Measurements from ENCODE around the gene COX4I2. TPM values are rescaled to one million over a fixed set of nuclear protein-coding genes. Genes with fewer than 3 reads are reported as not detected.

The COX4I2 gene
- polyA plus RNA-seq, 1 donor from 2014 or later, result not detected

DNA sequence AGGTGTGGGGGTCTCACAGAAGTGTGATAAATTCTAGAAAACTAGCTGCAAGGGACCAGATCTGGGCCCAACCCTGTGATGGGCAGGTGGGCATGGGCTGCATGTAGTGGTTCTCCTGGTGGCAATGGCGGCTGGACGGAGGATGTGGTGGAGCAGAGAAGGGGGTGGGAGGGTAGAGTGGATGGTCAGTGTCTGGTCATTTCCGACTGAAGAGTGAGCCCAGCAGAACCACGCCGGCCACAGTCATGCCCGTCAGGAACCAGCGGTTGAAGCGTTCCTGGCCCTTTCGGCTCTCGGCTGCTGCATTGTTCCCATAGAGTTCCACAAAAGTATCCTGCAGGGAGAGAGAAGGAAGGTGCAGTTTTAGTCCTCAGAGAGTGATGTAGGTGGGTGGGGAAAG, 28.0 kb downstream of the COX4I2 start:
- Histone ChIP-seq H3K4me3 (ENCODE audit: low read length) (no peak overlapping the region), H3K9me2 (ENCODE audit: insufficient read depth, low read length) (no peaks in the 10 kb centered on the region), H3K4me2 (ENCODE audit: low read length) (no peak overlapping the region), H3K27ac (ENCODE audit: low read length) (no peak overlapping the region), H3K79me2 (replicated peaks; ENCODE audit: insufficient read depth, low read length) (no peaks in the 10 kb centered on the region), H4K20me1 (ENCODE audit: insufficient read depth) (no peaks in the 10 kb centered on the region), H3F3A (ENCODE audit: insufficient read depth, low read length, poor library complexity, severe bottlenecking) (no peaks in the 10 kb centered on the region), H2AFZ (ENCODE audit: low read depth, low read length) (no peak overlapping the region), H3K9me3 (ENCODE audit: low read length) (no peaks in the 10 kb centered on the region), H3K27me3 (ENCODE audit: insufficient read depth, low read depth, low read length) (no peaks in the 10 kb centered on the region), H3K36me3 (ENCODE audit: insufficient read depth, low read length) (peaks cover 19% of the 10 kb centered on the region), H3K9ac (ENCODE audit: low read length) (no peak overlapping the region)
- TF ChIP-seq EP300 (conservative IDR thresholded peaks at IDR 0.05; ENCODE audit: poor library complexity, severe bottlenecking), result no peak
- TF ChIP-seq, protein P1, sequence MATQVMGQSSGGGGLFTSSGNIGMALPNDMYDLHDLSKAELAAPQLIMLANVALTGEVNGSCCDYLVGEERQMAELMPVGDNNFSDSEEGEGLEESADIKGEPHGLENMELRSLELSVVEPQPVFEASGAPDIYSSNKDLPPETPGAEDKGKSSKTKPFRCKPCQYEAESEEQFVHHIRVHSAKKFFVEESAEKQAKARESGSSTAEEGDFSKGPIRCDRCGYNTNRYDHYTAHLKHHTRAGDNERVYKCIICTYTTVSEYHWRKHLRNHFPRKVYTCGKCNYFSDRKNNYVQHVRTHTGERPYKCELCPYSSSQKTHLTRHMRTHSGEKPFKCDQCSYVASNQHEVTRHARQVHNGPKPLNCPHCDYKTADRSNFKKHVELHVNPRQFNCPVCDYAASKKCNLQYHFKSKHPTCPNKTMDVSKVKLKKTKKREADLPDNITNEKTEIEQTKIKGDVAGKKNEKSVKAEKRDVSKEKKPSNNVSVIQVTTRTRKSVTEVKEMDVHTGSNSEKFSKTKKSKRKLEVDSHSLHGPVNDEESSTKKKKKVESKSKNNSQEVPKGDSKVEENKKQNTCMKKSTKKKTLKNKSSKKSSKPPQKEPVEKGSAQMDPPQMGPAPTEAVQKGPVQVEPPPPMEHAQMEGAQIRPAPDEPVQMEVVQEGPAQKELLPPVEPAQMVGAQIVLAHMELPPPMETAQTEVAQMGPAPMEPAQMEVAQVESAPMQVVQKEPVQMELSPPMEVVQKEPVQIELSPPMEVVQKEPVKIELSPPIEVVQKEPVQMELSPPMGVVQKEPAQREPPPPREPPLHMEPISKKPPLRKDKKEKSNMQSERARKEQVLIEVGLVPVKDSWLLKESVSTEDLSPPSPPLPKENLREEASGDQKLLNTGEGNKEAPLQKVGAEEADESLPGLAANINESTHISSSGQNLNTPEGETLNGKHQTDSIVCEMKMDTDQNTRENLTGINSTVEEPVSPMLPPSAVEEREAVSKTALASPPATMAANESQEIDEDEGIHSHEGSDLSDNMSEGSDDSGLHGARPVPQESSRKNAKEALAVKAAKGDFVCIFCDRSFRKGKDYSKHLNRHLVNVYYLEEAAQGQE (IDR thresholded peaks at IDR 0.05; ENCODE audit: borderline replicate concordance), result no peak
- TF ChIP-seq RAD21 (conservative IDR thresholded peaks at IDR 0.05), result no peak
- no peak for TF ChIP-seq MXI1 (conservative IDR thresholded peaks at IDR 0.05; ENCODE audit: poor library complexity, severe bottlenecking)

DNA sequence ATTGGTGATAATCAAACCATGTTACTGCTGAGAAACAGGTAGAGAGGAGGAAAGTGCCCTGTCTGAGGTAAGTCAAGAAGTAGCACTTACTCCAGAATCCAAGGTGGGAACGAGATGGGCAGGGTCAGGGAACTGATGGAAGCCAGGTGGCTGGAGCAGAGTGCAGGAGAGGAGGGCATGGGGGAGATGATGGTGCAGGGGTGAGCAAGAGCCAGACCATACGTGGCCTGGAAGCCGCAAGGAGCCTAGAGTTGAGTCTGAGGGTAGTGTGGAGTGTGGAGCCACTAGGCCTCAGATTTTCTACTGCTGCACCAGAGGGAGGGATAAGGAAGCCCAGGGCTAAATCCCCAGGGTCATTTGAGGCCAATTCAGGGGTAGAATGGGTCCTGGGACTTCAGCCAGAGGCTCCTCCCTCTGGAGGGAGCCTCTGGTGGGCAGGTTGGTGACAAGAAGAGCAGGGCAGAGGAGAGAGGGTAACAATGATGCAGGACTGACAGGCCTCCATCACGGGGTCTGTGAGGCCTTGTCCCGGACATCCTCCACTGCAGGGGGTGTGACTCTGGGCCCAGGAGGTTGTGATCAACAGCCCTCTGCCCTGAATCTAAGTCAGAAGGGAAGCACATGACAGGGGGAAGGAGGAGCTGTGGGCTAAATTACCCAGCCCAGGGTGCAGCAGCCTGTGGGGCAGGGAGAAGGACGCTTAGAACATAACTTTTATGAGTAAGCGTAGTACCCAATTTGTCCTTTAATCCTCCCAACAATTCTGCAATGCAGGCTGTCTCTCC, 28.7 kb downstream of the COX4I2 start:
- Histone ChIP-seq H3K36me3 (ENCODE audit: insufficient read depth, low read length) (peaks cover 19% of the 10 kb centered on the region), H4K20me1 (ENCODE audit: insufficient read depth) (no peaks in the 10 kb centered on the region), H3K9me3 (ENCODE audit: low read length) (no peaks in the 10 kb centered on the region), H3F3A (ENCODE audit: insufficient read depth, low read length, poor library complexity, severe bottlenecking) (no peaks in the 10 kb centered on the region), H3K27me3 (ENCODE audit: insufficient read depth, low read depth, low read length) (no peaks in the 10 kb centered on the region), H3K9ac (ENCODE audit: low read length) (no peak overlapping the region), H3K4me3 (ENCODE audit: low read length) (no peak overlapping the region), H3K79me2 (replicated peaks; ENCODE audit: insufficient read depth, low read length) (peaks cover 3% of the 10 kb centered on the region), H3K27ac (ENCODE audit: low read length) (no peak overlapping the region), H2AFZ (ENCODE audit: low read depth, low read length) (no peak overlapping the region), H3K9me2 (ENCODE audit: insufficient read depth, low read length) (no peaks in the 10 kb centered on the region), H3K4me2 (ENCODE audit: low read length) (no peak overlapping the region)
- TF ChIP-seq MXI1 (conservative IDR thresholded peaks at IDR 0.05; ENCODE audit: poor library complexity, severe bottlenecking) (no peak), SMC3 (conservative IDR thresholded peaks at IDR 0.05; ENCODE audit: poor library complexity) (no peak), EZH2 (IDR thresholded peaks at IDR 0.05; ENCODE audit: borderline replicate concordance, insufficient read depth, low read length, poor library complexity, severe bottlenecking) (no peak), TAF1 (IDR thresholded peaks at IDR 0.05; ENCODE audit: low read depth) (no peak), RAD21 (conservative IDR thresholded peaks at IDR 0.05) (no peak), POLR2AphosphoS5 (IDR thresholded peaks at IDR 0.05) (no peak)
- TF ChIP-seq, protein P1 (IDR thresholded peaks at IDR 0.05; ENCODE audit: borderline replicate concordance), result no peak

All from neural cell (in vitro differentiated cells).